Stimulated activated CD8-positive, alpha-beta memory T cell treated with anti-CD3 and anti-CD28 coated beads, Interleukin-7, amount 100 ng/mL, for 48 hours (primary cell): ENCODE data around the gene AMY2B.
"Not testable (repeated sequence)": the region's sequence is repeated elsewhere in the genome, so short reads cannot be mapped to it uniquely, and the experiment has no call there.

ENCODE experiments used
- DNase-seq, 2 donors: peaks; one replicate each; pipeline ENCODE4 v3.0.0-alpha.2; 2020; ENCODE audit warnings: low read depth in 1 of 2; ENCODE audit errors: extremely low read depth in 1 of 2

AMY2B gene

DNA sequence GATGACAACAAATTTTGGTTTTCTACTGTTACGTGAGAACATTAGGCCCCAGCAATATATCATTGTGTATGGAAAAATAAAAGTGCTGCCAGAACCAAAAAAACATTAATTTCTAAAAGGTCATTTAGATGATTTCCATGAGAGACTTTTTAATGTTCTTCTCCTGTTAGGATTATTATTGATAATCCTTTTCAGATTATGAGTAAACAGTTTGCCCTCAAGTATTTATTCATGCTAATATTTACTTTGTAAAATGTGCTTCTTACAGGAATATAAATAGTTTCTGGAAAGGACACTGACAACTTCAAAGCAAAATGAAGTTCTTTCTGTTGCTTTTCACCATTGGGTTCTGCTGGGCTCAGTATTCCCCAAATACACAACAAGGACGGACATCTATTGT lies at the start of gene AMY2B:
TSS of gene AMY2B (plus strand) at position 301 of the 400 bp plus-strand sequence. CDS start at position 315, 14 bp downstream.
- DNase-seq: not testable (repeated sequence)

DNA sequence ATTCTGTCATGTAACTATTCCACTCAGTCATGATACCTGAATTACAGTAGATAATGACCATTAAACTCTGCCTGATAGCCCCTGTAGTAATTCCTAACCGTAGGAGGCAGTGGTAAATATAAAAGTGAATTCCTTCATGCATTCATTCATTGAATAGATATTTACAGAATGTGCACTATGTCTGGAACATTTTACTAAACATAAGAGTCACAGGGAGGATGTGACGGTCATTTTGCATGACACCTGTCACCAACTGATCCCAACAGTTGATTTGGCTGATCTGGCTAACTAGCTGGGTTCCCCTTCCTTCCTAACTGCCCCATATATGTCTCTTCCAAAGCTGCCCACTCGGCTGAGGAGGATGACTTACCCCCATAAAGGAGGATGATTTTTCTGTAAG lies 48.0 kb upstream of the AMY2B start:
- DNase-seq: no peak

DNA sequence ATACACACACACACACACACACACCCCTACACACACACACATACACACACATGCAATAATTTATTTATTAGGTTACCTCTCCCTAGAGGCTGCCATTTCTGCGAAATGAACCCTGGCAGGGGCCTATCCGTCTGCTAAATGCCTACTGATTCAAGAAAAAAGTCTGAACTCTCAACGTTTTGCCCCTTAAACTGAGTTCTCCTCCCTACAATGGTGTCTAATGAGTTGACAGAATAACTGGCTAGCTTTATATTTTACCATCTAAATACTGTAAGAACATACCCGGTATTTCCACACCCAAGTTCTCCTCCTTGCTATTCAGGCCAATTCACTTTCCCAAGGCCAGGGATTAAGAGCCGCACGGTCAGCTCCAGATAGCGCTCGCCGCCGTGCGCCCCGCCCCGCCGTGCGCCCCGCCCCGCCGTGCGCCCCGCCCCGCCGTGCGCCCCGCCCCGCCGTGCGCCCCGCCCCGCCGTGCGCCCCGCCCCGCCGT lies 46.2 kb upstream of the AMY2B start:
- no peak for DNase-seq

DNA sequence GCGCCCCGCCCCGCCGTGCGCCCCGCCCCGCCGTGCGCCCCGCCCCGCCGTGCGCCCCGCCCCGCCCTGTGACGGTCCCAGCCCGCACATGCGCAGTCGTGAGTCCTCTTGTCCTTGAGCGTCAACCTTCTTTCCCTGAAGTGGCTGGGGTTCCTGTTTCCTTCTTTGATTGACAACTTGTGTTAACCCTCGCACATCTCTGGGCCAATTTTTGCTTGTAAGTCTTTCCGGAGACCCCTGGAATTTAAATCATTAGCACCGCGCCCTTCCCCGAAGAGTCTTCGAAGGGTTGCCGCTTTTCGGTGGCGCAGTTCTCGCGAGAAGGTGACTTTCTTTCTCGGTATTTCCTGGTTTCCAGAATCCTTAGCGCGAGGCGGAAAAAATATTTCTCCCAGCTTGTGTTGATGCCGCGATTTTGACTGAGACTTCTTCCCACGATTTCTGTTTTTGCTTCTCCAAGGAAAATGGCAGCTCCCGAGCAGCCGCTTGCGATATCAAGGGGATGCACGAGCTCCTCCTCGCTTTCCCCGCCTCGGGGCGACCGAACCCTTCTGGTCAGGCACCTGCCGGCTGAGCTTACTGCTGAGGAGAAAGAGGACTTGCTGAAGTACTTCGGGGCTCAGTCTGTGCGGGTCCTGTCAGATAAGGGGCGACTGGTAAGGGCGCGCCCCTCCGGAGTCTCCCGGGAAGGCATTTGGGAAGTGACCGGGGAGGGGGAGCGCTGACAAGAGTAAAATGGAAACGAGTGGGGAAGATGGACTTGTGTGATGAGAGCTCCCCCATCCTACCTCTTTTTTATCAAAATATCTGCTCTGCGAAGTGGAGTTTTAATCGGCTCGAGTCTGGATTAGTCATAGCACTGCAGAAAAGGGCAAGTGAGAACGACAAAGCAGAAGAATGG lies 45.5 kb upstream of the AMY2B start, which contains the start of gene RNPC3:
TSS of gene RNPC3 (plus strand) at position 93 of the 901 bp plus-strand sequence. CDS start at position 465, 372 bp downstream.
- DNase-seq: peak; percentile 63 to 66

DNA sequence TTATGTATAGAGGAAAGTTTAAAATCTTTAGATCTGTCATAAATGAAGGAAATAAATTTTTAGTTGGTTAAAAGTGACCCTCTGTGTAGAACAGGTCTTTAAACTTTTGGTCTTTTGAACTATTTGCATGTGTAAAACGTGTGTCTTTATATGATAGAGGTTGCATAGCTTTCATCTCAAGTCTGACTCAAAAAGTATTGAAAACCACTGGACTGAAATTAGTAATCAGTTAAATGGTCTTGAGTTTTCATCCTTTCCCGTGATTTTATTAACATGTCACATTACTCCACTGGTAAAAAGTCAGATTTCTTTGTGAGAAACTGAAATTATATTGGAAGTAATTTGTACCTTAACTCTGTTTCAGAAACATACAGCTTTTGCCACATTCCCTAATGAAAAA lies 44.1 kb upstream of the AMY2B start:
- DNase-seq: no peak

DNA sequence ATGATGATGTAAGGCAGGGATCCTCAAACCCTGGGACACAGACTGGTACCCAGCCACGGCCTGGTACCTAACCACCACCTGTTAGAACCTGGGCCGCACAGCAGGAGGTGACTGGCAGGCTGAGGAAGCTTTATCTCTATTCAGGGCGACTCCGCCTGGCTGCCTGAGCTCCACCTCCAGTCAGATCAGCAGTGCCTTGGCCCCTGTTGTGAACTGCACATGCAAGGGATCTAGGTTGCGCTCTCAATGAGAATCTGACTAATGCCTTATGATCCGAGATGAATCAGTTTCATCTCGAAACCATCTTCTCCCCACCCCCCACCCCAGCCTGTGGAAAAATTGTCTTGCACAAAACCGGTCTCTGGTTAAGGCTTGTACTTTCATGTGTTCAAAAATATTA lies 41.6 kb upstream of the AMY2B start:
- peak; percentile 23 to 64 for DNase-seq

DNA sequence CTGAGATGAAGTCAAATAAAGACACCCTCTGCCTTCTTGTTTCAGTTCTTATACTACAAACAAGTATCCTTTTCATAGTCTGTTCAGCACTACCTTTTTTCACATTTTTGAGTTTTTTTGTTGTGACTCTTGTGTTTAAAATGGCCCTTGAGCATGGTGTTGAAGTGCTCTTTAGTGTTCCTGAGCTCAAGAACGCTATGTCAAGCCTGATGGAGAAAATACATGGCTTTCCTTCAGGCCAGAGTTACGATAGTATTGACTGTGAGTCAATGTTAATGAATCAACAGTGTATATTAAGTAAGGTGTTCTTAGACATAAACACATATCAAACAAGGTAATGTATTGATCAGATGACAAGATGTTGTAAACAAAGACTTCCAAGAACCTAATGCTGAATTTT lies 33.2 kb upstream of the AMY2B start:
- no peak for DNase-seq

DNA sequence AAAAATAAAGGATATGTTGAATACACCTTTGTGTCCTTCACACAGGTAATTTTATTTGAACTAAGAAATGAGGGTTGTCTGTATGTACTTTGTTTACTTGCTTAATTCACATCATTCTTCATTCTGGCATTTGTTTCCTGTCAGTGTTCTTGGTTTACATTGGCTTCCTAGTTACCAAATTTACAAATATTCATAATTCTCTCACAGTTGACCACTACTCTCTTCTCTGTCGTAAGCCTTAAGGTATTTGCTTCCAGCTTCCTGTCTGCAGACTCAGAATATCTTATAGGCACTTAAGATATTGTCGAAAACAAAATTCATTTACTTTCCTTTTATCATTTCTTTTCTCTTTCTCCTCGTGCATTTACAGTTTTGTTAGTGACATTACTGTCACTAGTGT lies 30.0 kb upstream of the AMY2B start:
- no peak for DNase-seq

DNA sequence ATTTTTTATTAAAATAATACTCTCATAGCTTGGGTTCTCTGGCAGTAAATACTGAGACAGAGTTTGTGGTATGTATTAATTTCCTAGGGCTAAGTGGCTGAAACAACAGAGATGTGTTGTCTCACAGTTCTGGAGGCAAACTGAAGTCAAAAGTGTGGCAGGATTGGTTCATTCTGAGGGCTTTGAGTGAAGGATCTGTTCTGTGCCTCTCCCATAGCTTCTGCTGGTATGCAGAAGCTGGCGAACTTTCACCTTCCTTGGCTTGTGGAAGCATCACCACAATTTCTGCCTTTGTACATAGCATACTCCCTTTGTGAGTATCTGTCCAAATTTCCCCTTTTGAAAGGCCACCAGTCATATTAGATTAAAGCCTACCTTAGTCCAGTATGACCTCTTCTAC lies 24.9 kb upstream of the AMY2B start:
- no peak for DNase-seq

DNA sequence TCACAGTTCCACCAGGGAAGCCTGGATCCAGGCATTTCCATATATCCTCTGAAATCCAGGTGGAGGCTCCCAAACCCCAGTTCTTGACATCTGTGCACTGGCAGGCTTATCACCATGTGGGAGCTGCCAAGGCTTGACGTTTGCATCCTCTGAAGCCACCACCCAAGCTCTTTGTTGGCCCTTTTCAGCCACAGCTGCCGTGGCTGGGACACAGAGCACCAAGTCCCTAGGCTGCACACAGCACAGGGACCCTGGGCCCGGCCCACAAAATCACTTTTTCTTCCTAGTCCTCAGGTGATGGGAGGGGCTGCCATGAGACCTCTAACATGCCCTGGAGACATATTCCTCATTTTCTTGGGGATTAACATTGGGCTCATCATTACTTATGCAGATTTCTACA lies 23.5 kb upstream of the AMY2B start:
- DNase-seq: no peak

DNA sequence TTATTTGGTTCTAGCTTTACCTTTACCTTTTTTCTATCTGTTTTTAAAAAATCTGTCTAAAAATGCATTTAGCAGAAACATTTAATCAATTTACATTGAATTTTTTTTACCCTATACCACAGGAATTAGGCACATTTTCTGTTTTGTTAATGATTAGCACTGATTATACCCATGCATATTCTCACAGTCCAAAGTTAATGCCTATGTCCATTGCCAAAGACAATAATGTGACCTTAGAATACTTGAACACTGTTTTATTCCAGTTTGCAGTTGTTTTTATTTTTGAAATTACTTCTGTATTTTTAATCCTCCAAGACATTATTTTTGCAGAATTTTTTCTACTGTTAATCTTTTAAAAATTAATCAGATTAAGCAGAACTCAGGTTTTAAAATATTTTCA lies 11.0 kb upstream of the AMY2B start:
- DNase-seq: no peak

DNA sequence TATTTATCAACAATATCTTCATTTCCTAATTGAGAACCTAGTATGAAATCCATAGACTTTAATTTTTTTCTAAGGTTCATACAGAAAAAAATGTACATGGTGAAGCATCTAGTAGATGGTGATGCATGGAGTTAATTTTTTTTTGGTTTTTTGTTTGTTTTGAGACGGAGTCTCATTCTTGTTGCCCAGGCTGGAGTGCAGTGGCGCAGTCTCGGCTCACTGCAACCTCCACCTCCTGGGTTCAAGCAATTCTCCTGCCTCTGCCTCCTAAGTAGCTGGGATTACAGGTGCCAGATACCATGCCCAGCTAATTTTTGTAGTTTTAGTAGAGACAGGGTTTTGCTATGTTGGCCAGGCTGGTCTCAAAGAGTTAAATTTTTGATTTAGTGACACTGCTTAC lies 10.3 kb upstream of the AMY2B start:
- not testable (repeated sequence) for DNase-seq

DNA sequence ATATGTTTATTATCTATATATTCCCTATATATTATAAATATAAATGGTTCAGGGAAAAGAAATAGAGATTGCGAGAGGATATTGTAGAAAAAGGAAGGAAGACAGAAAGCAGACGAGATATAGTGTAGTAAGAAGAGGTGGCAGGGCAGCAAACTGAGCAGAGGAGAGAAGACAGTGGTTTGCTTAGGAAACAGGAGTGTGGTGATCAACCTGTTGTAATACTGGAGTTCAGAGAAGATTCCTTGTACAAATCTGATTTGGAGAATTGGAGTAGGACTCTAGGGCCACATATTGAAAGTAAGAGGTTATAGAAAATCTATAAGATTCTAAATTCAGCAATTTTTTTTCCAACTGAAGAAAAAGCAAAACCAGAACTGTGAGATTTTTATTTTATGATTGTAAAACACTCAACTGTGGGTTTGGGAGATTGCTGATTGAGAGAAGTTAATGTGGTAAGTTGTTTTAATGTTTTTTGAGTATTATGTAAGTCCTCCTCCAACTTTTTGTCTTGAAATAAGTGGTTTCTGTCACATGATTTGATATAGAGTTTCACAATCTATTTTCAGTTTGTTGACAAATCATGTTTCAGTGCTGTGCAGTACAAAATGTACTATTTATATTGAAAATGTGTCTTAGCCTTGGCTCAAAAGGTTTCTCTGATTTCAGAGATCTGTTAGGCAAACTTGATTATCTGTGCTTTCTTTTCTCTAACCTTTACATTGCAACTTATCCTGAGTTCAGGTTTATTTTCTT lies 9.6 kb upstream of the AMY2B start:
- DNase-seq: no peak

DNA sequence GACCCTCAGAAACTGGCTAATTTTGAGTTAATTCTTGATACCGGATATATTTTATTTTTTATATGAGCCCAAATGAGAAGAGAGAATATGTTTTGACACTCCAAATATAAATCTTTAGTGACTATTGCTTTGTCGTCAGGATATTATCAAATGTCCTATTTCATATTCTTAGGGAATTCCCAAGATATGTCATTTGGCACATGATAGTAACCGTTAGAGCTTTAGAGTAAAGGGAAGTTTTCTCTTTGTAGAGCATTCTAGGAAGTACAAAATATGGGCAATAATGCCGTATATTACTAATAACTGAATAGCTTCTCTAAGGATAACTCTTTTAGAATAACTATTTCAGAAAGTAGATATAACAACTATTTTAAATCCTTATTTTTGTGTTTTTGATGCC lies 8.3 kb upstream of the AMY2B start:
- DNase-seq: no peak

DNA sequence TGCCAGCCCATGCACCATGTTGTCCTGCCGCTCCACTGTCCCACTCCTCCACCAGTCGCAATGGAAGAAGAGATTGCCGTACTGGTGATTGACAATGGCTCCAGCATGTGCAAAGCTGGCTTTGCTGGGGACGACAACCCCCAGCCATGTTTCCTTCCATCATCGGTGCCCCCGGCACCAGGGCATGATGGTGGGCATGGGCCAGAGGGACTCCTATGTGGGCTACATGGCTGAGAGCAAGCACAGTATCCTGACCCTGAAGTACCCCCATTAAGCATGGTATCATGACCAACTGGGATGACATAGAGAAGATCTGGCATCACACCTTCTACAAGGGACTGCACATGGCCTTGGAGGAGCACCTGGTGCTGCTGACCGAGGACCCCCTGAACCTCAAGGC lies 1.9 kb upstream of the AMY2B start:
- DNase-seq: no peak

DNA sequence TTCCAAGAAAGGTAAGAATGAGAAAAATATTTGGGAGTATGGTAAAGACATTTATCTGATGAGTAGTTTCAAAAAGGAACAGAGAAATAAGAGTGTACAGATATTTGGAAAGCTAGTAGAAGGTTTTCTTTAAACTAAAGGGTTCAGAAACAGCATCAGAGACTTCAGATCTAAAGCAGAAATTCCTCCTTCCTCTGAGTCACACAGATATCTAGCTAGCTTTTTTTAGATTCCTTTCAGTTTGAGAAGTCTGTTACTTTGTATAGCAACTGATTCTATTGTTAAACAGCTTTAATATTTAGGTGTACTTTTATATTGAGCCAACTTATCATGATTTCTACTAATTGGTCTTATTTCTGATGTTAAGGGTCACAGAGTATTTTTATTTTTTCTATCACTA lies 4.7 kb downstream of the AMY2B start:
- no peak for DNase-seq

DNA sequence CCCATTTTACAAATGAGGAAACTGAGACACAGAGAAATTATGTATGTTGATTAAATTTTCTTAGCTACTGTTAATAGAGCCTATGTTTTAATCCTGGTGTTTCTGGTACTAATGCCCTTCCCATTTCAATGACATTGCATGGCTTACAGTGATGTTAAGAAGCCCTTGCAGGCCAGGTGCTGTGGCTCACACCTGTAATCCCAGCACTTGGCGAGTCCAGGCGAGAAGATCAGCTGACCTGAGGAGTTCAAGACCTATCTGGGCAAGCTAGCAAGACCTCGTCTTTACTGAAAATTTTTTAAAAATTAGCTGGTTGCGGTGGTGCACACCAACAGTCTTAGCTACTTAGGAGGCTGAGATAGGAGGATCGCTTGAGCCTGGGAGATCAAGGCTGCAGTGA lies 5.4 kb downstream of the AMY2B start:
- DNase-seq: not testable (repeated sequence)

DNA sequence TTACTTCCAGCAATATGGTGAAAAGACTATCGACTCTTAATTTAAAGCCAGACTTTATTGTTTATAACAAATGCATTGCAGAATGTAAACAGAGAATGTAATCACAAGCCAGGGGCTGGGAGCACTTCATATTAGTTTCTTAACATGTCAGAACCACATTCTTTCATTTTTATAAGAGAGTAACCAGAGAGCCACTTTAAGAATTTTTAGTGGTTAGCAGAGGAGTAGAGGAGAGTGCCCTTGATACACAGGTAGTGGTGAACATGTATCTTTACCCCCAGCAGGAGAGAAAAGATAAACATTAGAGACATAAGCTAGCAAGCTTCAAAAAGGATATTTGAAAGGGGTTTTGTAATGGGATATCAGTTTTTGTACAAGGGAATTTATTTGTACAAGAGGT lies 11.1 kb downstream of the AMY2B start:
- DNase-seq: no peak

DNA sequence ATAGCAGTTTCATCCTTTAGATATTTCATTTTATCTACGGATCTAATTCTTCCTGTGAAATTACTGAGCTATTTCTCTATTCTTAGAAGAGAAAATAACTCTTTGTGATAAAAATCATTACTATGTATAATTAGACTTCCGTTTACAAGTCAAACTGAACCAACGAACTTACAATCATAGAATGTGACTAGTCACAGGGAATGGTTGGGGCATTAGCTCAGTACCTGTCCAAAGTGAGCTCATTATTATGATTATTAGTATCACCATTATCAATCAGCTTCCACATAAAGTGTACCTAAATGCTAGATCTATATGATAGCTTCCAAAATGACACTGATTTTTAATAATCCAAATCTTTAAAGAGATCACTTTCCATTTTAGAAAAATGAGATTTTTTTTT lies 12.5 kb downstream of the AMY2B start:
- DNase-seq: no peak

DNA sequence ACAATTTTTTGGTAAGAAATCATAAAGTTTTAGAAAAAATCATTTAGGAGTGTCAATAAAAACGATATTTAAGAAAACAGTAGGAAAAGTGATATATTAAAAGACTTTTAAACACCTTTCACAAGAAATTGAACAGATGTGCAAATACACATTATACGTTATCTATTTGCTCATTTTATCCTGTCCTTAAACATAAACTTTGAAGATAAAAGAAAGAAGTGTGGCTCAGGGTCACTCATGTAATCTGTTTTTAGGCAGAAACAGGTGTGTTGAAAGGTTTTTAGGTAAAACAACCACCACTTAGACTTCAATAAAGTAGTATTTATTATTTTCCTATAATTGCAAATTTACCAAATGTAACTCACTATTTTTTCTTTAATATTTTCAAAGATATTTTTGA lies 13.1 kb downstream of the AMY2B start:
- no peak for DNase-seq

DNA sequence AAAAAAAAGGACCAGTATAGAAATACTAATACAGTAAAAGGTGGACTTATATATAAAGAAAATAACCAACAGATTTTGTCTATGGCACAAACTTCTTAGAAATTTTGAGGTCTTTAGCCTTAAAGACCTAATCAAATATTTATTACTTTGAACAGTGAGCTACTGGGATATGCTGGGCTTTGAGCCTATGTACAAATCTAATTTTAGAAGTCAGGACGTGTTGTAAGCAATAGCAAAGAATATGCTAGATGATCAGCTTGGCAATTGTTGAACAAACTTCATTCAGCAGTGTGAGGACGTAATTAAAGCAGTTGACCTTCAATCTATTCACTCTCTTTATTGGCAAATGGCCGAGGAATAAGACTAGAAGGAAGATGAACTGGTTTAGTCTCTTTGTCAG lies 31.4 kb downstream of the AMY2B start:
- not testable (repeated sequence) for DNase-seq

DNA sequence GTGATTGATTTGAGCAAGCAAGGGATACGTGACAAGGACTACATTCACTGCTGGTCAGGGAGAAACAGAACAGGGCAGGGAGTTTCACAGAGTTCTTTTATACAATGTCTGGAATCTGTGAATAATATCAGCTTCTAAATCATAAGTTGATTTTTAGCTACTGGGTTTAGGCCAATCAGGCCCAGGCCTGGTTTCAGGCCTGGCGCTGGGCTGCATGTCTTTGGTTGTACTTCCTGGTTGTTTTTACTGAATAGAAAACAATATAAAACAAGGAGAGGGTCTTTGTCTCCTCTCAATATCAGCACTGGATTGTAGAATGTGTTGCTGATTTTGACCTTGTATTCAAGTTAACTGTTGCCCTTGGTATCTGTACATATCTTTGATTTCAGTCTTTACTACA lies 45.0 kb downstream of the AMY2B start:
- DNase-seq: no peak
